GM23338 (cell line): ENCODE measurements around the gene DCN. TPM values are rescaled to one million over a fixed set of nuclear protein-coding genes. Genes with fewer than 3 reads are reported as not detected.

Experiments
- CREB1 ChIP-seq: fragments of 250-450 bp; sonication (Bioruptor Pico); IDR thresholded peaks from 2 replicates; pipeline ENCODE4 v1.5.0; 2020; ENCODE audit warnings: low read depth, mild to moderate bottlenecking, moderate library complexity
- EZH2 ChIP-seq: fragments of 200-600 bp; sonication (generic); IDR thresholded peaks from one replicate; pipeline ENCODE4 v1.8.0; 2017; ENCODE audit warnings: antibody characterized with exemption, mild to moderate bottlenecking, low read depth; ENCODE audit not compliant: unreplicated experiment
- EZH2phosphoT487 ChIP-seq: fragments of 200-600 bp; sonication (generic); IDR thresholded peaks from one replicate; pipeline ENCODE4 v1.8.1; 2018; ENCODE audit warnings: antibody characterized with exemption; ENCODE audit not compliant: unreplicated experiment
- JUNB ChIP-seq: IDR thresholded peaks from one replicate; pipeline ENCODE4 v1.6.1; 2016; ENCODE audit warnings: antibody characterized with exemption; ENCODE audit not compliant: unreplicated experiment
- NANOG ChIP-seq: IDR thresholded peaks from 2 replicates; pipeline ENCODE4 v1.6.1; 2016; ENCODE audit warnings: antibody characterized with exemption, borderline replicate concordance
- POLR2AphosphoS5 ChIP-seq: IDR thresholded peaks from 2 replicates; pipeline ENCODE4 v1.6.1; 2016; ENCODE audit warnings: antibody characterized with exemption, low read depth
- REST ChIP-seq: IDR thresholded peaks from one replicate; pipeline ENCODE4 v1.6.1; 2018; ENCODE audit warnings: antibody characterized with exemption; ENCODE audit not compliant: unreplicated experiment
- STAT1 ChIP-seq: IDR thresholded peaks from one replicate; pipeline ENCODE4 v1.6.1; 2016; ENCODE audit warnings: antibody characterized with exemption; ENCODE audit not compliant: unreplicated experiment
- ZNF114 ChIP-seq: fragments of 250-450 bp; sonication (Bioruptor Pico); IDR thresholded peaks from 2 replicates; pipeline ENCODE4 v1.5.0; 2020; ENCODE audit warnings: mild to moderate bottlenecking, moderate library complexity
- ZNF331 ChIP-seq: fragments of 250-450 bp; sonication (Bioruptor Pico); IDR thresholded peaks from 2 replicates; pipeline ENCODE4 v1.5.0; 2020; ENCODE audit warnings: low read depth, mild to moderate bottlenecking, moderate library complexity
- polyA plus RNA-seq: library from polyadenylated mRNA; unstranded; fragments of >200 nt; fragmentation: Nextera tagmentation; extraction: Ambion mirVana; gene quantifications from 2 replicates; pipeline ENCODE4 v1.2.1, GENCODE V29; 2016
- total RNA-seq: library from RNA; depleted of rRNA; stranded (reverse); fragments of >200 nt; shearing (Covaris generic); gene quantifications from 2 replicates; pipeline ENCODE4 v1.2.3, GENCODE V29; 2014
- TF ChIP-seq, protein P1 (sequence below): fragments of 250-450 bp; sonication (Bioruptor Pico); IDR thresholded peaks from 2 replicates; pipeline ENCODE4 v1.5.0; 2020; ENCODE audit warnings: mild to moderate bottlenecking, moderate library complexity
- TF ChIP-seq, protein P2 (sequence below): IDR thresholded peaks from 2 replicates; pipeline ENCODE4 v1.6.1; 2016; ENCODE audit warnings: antibody characterized with exemption

The DCN gene
- total and polyA plus RNA-seq, 2 experiments from 2014 or later: not detected

- TF ChIP-seq, protein P1, sequence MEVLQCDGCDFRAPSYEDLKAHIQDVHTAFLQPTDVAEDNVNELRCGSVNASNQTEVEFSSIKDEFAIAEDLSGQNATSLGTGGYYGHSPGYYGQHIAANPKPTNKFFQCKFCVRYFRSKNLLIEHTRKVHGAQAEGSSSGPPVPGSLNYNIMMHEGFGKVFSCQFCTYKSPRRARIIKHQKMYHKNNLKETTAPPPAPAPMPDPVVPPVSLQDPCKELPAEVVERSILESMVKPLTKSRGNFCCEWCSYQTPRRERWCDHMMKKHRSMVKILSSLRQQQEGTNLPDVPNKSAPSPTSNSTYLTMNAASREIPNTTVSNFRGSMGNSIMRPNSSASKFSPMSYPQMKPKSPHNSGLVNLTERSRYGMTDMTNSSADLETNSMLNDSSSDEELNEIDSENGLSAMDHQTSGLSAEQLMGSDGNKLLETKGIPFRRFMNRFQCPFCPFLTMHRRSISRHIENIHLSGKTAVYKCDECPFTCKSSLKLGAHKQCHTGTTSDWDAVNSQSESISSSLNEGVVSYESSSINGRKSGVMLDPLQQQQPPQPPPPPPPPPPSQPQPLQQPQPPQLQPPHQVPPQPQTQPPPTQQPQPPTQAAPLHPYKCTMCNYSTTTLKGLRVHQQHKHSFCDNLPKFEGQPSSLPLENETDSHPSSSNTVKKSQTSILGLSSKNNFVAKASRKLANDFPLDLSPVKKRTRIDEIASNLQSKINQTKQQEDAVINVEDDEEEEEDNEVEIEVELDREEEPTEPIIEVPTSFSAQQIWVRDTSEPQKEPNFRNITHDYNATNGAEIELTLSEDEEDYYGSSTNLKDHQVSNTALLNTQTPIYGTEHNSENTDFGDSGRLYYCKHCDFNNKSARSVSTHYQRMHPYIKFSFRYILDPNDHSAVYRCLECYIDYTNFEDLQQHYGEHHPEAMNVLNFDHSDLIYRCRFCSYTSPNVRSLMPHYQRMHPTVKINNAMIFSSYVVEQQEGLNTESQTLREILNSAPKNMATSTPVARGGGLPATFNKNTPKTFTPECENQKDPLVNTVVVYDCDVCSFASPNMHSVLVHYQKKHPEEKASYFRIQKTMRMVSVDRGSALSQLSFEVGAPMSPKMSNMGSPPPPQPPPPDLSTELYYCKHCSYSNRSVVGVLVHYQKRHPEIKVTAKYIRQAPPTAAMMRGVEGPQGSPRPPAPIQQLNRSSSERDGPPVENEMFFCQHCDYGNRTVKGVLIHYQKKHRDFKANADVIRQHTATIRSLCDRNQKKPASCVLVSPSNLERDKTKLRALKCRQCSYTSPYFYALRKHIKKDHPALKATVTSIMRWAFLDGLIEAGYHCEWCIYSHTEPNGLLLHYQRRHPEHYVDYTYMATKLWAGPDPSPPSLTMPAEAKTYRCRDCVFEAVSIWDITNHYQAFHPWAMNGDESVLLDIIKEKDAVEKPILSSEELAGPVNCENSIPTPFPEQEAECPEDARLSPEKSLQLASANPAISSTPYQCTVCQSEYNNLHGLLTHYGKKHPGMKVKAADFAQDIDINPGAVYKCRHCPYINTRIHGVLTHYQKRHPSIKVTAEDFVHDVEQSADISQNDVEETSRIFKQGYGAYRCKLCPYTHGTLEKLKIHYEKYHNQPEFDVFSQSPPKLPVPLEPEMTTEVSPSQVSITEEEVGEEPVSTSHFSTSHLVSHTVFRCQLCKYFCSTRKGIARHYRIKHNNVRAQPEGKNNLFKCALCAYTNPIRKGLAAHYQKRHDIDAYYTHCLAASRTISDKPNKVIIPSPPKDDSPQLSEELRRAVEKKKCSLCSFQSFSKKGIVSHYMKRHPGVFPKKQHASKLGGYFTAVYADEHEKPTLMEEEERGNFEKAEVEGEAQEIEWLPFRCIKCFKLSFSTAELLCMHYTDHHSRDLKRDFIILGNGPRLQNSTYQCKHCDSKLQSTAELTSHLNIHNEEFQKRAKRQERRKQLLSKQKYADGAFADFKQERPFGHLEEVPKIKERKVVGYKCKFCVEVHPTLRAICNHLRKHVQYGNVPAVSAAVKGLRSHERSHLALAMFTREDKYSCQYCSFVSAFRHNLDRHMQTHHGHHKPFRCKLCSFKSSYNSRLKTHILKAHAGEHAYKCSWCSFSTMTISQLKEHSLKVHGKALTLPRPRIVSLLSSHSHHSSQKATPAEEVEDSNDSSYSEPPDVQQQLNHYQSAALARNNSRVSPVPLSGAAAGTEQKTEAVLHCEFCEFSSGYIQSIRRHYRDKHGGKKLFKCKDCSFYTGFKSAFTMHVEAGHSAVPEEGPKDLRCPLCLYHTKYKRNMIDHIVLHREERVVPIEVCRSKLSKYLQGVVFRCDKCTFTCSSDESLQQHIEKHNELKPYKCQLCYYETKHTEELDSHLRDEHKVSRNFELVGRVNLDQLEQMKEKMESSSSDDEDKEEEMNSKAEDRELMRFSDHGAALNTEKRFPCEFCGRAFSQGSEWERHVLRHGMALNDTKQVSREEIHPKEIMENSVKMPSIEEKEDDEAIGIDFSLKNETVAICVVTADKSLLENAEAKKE (CRISPR knock-in tag): no peak
- TF ChIP-seq REST: no peak
- TF ChIP-seq JUNB: no peak
- TF ChIP-seq EZH2phosphoT487: no peak
- no peak for TF ChIP-seq EZH2
- no peak for TF ChIP-seq NANOG
- TF ChIP-seq CREB1 (CRISPR knock-in tag): no peak
- no peak for TF ChIP-seq POLR2AphosphoS5
- TF ChIP-seq, protein P2, sequence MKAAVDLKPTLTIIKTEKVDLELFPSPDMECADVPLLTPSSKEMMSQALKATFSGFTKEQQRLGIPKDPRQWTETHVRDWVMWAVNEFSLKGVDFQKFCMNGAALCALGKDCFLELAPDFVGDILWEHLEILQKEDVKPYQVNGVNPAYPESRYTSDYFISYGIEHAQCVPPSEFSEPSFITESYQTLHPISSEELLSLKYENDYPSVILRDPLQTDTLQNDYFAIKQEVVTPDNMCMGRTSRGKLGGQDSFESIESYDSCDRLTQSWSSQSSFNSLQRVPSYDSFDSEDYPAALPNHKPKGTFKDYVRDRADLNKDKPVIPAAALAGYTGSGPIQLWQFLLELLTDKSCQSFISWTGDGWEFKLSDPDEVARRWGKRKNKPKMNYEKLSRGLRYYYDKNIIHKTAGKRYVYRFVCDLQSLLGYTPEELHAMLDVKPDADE: no peak
- no peak for TF ChIP-seq ZNF114 (CRISPR knock-in tag)
- no peak for TF ChIP-seq STAT1
- no peak for TF ChIP-seq ZNF331 (CRISPR knock-in tag)
Observed at GRCh38 chr12:91161009-91161408, 21.6 kb downstream of the DCN start (continued).
